H9 (cell line): ENCODE results near the gene STAC. TPM values are rescaled to one million over a fixed set of nuclear protein-coding genes. Genes with fewer than 3 reads are reported as not detected.

Source experiments
- DNase-seq: peaks from one replicate; pipeline ENCODE4 v3.0.0-alpha.2; 2017
- H2AFZ ChIP-seq: one replicate; pipeline ENCODE4 v1.6.1; 2013; ENCODE audit warnings: mild to moderate bottlenecking, low read length, control low read depth, moderate library complexity
- H2AK5ac ChIP-seq: 2 replicates; pipeline ENCODE4 v1.6.1; 2013; ENCODE audit warnings: low read length, control low read depth, mixed read lengths; ENCODE audit not compliant: insufficient read length
- H2BK120ac ChIP-seq: one replicate; pipeline ENCODE4 v1.6.1; 2013; ENCODE audit warnings: low read depth, mild to moderate bottlenecking, low read length, control low read depth, inconsistent platforms; ENCODE audit not compliant: poor library complexity, severe bottlenecking
- H2BK12ac ChIP-seq: 2 replicates; pipeline ENCODE4 v1.6.1; 2013; ENCODE audit warnings: low read length, control low read depth, mixed read lengths, low read depth; ENCODE audit not compliant: insufficient read length
- H2BK15ac ChIP-seq: 2 replicates; pipeline ENCODE4 v1.6.1; 2013; ENCODE audit warnings: low read depth, low read length, control low read depth
- H2BK20ac ChIP-seq: one replicate; pipeline ENCODE4 v1.6.1; 2013; ENCODE audit warnings: low read depth, mild to moderate bottlenecking, low read length, control low read depth, inconsistent platforms; ENCODE audit not compliant: poor library complexity, severe bottlenecking
- H2BK5ac ChIP-seq: 2 replicates; pipeline ENCODE4 v1.6.1; 2013; ENCODE audit warnings: low read length, control low read depth, mixed read lengths; ENCODE audit not compliant: insufficient read length
- H3K14ac ChIP-seq: 2 replicates; pipeline ENCODE4 v1.6.1; 2013; ENCODE audit warnings: low read length, control low read depth; ENCODE audit not compliant: insufficient read depth
- H3K18ac ChIP-seq: 2 replicates; pipeline ENCODE4 v1.6.1; 2013; ENCODE audit warnings: low read depth, mild to moderate bottlenecking, mixed read lengths, low read length, control low read depth; ENCODE audit not compliant: insufficient read length
- H3K23ac ChIP-seq: 2 replicates; pipeline ENCODE4 v1.6.1; 2013; ENCODE audit warnings: low read length, control low read depth, mixed read lengths, low read depth; ENCODE audit not compliant: insufficient read length
- H3K23me2 ChIP-seq: 2 replicates; pipeline ENCODE4 v1.6.1; 2013; ENCODE audit warnings: low read depth, mild to moderate bottlenecking, mixed read lengths, low read length, control low read depth; ENCODE audit not compliant: insufficient read length, poor library complexity, severe bottlenecking
- H3K27ac ChIP-seq: 2 replicates; pipeline ENCODE4 v1.5.1; 2013; ENCODE audit warnings: low read length, control low read depth, mixed read lengths, low read depth; ENCODE audit not compliant: insufficient read length
- H3K27me3 ChIP-seq: 2 replicates; pipeline ENCODE4 v1.6.1; 2013; ENCODE audit warnings: low read length, control low read depth, inconsistent platforms; ENCODE audit not compliant: insufficient read depth
- H3K4ac ChIP-seq: 2 replicates; pipeline ENCODE4 v1.6.1; 2013; ENCODE audit warnings: low read depth, mild to moderate bottlenecking, control low read depth, inconsistent platforms, low read length, moderate library complexity
- H3K4me1 ChIP-seq: 2 replicates; pipeline ENCODE4 v1.6.1; 2013; ENCODE audit warnings: low read length, control low read depth, inconsistent platforms; ENCODE audit not compliant: insufficient read depth
- H3K4me2 ChIP-seq: 2 replicates; pipeline ENCODE4 v1.6.1; 2013; ENCODE audit warnings: low read length, control low read depth, mixed read lengths; ENCODE audit not compliant: insufficient read length, insufficient read depth
- H3K56ac ChIP-seq: 2 replicates; pipeline ENCODE4 v1.6.1; 2013; ENCODE audit warnings: low read depth, mild to moderate bottlenecking, mixed read lengths, low read length, control low read depth; ENCODE audit not compliant: insufficient read length
- H3K79me1 ChIP-seq: 2 replicates; pipeline ENCODE4 v1.6.1; 2013; ENCODE audit warnings: low read depth, mild to moderate bottlenecking, moderate library complexity, low read length, control low read depth, inconsistent platforms; ENCODE audit not compliant: insufficient read depth, poor library complexity, severe bottlenecking
- H3K79me2 ChIP-seq: 2 replicates; pipeline ENCODE4 v1.6.1; 2013; ENCODE audit warnings: low read length, control low read depth, inconsistent platforms; ENCODE audit not compliant: insufficient read depth
- H3K9ac ChIP-seq: 2 replicates; pipeline ENCODE4 v1.6.1; 2013; ENCODE audit warnings: low read length, control low read depth, mixed read lengths; ENCODE audit not compliant: insufficient read length; ENCODE audit errors: extremely low read depth
- H3K9me3 ChIP-seq: one replicate; pipeline ENCODE4 v1.6.1; 2013; ENCODE audit warnings: low read depth, low read length, inconsistent platforms; ENCODE audit not compliant: control insufficient read depth
- H3T11ph ChIP-seq: one replicate; pipeline ENCODE4 v1.6.1; 2013; ENCODE audit warnings: mild to moderate bottlenecking, low read length, control low read depth, inconsistent platforms
- H4K20me1 ChIP-seq: one replicate; pipeline ENCODE4 v1.6.1; 2013; ENCODE audit not compliant: control insufficient read depth, insufficient read length, insufficient read depth
- H4K5ac ChIP-seq: 2 replicates; pipeline ENCODE4 v1.6.1; 2013; ENCODE audit warnings: low read depth, mild to moderate bottlenecking, mixed read lengths, low read length, control low read depth; ENCODE audit not compliant: insufficient read length
- H4K8ac ChIP-seq: replicated peaks from 2 replicates; pipeline ENCODE4 v1.6.1; 2013; ENCODE audit warnings: low read length, control low read depth, mixed read lengths, low read depth; ENCODE audit not compliant: insufficient read length
- H4K91ac ChIP-seq: 2 replicates; pipeline ENCODE4 v1.6.1; 2013; ENCODE audit warnings: low read depth, mild to moderate bottlenecking, moderate library complexity, mixed read lengths, low read length, control low read depth; ENCODE audit not compliant: insufficient read length
- H3K27ac Mint-ChIP-seq, 3 experiments: 2 replicates in 2 of 3; 3 replicates in 1 of 3; pipeline ENCODE4 v1.8.0; 2020 to 2021; ENCODE audit warnings: mixed read lengths in 3 of 3, mild to moderate bottlenecking in 1 of 3, moderate library complexity in 1 of 3
- H3K27me3 Mint-ChIP-seq: 2 replicates; pipeline ENCODE4 v1.8.0; 2021; ENCODE audit warnings: low read depth, mild to moderate bottlenecking, moderate library complexity, mixed read lengths
- H3K36me3 Mint-ChIP-seq, 3 experiments: 2 replicates in 2 of 3; 3 replicates in 1 of 3; pipeline ENCODE4 v1.8.0; 2020 to 2021; ENCODE audit warnings: low read depth in 3 of 3, mixed read lengths in 3 of 3; ENCODE audit not compliant: insufficient read depth in 1 of 3
- H3K4me1 Mint-ChIP-seq, 2 experiments: 2 replicates each; pipeline ENCODE4 v1.8.0; 2020; ENCODE audit warnings: mixed read lengths in 2 of 2
- H3K4me3 Mint-ChIP-seq, 2 experiments: 2 replicates in 1 of 2; 3 replicates in 1 of 2; pipeline ENCODE4 v1.8.0; 2020 to 2021; ENCODE audit warnings: mild to moderate bottlenecking in 2 of 2, mixed read lengths in 2 of 2, moderate library complexity in 1 of 2
- H3K9me3 Mint-ChIP-seq, 2 experiments: 2 replicates in 1 of 2; 3 replicates in 1 of 2; pipeline ENCODE4 v1.8.0; 2020; ENCODE audit warnings: mild to moderate bottlenecking in 2 of 2, mixed read lengths in 2 of 2, moderate library complexity in 1 of 2
- WGBS: extraction: QIAGEN DNeasy Blood & Tissue Kit; methylation state at CpG from one replicate; pipeline ENCODE4 v1.1.7; 2013; ENCODE audit warnings: missing lambda C conversion rate, low lambda C conversion rate, mixed read lengths; ENCODE audit not compliant: insufficient read length; ENCODE audit errors: extremely low coverage; 5-methylcytosine and 5-hydroxymethylcytosine counted together
- total RNA-seq: library from RNA; stranded (reverse); gene quantifications from 2 replicates; pipeline ENCODE4 v1.2.1, GENCODE V29; 2021
- TF ChIP-seq, protein P1 (sequence below): fragments of 200-600 bp; sonication (generic); conservative IDR thresholded peaks from 3 replicates; pipeline ENCODE4 v1.8.0; 2021; ENCODE audit warnings: antibody characterized with exemption, mild to moderate bottlenecking

The STAC gene
- total RNA-seq, 1 experiment from 2014 or later: 3.0 TPM

DNA sequence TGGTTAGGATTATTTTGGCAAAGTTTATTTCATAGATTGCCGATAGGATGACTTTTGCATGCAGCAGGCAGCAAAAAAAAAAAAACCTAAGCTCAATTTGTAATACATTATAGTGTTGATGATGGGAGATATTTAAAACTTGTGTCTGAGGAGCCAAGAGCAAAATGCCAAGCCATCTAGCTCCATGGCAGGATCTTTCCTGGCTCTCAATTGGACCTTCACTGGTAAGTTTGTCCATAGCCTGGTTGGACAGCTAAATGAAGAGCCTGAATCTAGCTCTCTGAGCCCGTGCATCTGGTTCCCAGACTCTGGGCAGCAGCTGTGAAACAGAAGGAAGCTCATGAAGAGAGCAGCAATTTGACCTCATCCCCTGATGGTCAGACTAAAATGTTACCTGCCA, 17.5 kb downstream of the STAC start:
- Histone ChIP-seq H3K23ac (no peak overlapping the region), H3K9ac (no peak overlapping the region), H3K23me2 (no peaks in the 10 kb centered on the region), H2BK120ac (no peak overlapping the region), H3K56ac (no peak overlapping the region), H4K5ac (no peak overlapping the region), H4K8ac (no peak overlapping the region), H3K79me1 (no peaks in the 10 kb centered on the region), H3T11ph (no peak overlapping the region), H4K91ac (no peak overlapping the region), H2BK5ac (no peak overlapping the region), H3K4me2 (no peak overlapping the region), H3K27me3 (no peaks in the 10 kb centered on the region), H2AFZ (no peak overlapping the region), H2BK12ac (no peak overlapping the region), H2BK15ac (no peak overlapping the region), H4K20me1 (no peaks in the 10 kb centered on the region), H3K79me2 (no peaks in the 10 kb centered on the region), H3K18ac (no peak overlapping the region), H3K9me3 (no peaks in the 10 kb centered on the region), H3K4me1 (no peaks in the 10 kb centered on the region), H3K4ac (no peak overlapping the region), H2BK20ac (no peak overlapping the region), H3K27ac (no peak overlapping the region), H3K14ac (no peak overlapping the region), H2AK5ac (no peak overlapping the region)
- Mint-ChIP-seq H3K4me1 (no peaks in the 10 kb centered on the region), H3K4me3 (no peak overlapping the region), H3K27me3 (no peaks in the 10 kb centered on the region), H3K27ac (no peak overlapping the region), H3K36me3 (peaks cover 0 to 3% (median 2%) of the 10 kb centered on the region in 3 experiments; a peak in 2 of 7 replicates), H3K9me3 (no peaks in the 10 kb centered on the region)
- no peak for DNase-seq
- TF ChIP-seq, protein P1, sequence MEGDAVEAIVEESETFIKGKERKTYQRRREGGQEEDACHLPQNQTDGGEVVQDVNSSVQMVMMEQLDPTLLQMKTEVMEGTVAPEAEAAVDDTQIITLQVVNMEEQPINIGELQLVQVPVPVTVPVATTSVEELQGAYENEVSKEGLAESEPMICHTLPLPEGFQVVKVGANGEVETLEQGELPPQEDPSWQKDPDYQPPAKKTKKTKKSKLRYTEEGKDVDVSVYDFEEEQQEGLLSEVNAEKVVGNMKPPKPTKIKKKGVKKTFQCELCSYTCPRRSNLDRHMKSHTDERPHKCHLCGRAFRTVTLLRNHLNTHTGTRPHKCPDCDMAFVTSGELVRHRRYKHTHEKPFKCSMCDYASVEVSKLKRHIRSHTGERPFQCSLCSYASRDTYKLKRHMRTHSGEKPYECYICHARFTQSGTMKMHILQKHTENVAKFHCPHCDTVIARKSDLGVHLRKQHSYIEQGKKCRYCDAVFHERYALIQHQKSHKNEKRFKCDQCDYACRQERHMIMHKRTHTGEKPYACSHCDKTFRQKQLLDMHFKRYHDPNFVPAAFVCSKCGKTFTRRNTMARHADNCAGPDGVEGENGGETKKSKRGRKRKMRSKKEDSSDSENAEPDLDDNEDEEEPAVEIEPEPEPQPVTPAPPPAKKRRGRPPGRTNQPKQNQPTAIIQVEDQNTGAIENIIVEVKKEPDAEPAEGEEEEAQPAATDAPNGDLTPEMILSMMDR: no peak
- no CpG with 5 or more reads among the region's 2 CpGs for WGBS
